VCaP (cell line): ENCODE measurements around the gene SLC5A12.

Experiments used
- H3K27ac ChIP-seq: fragments of 450-650 bp; 2 replicates; pipeline ENCODE4 v1.5.1; 2017
- CTCF ChIP-seq: fragments of 450-650 bp; conservative IDR thresholded peaks from 2 replicates; pipeline ENCODE4 v1.5.1; 2017; ENCODE audit warnings: mild to moderate bottlenecking, moderate library complexity

The SLC5A12 gene

GRCh38 chr11:26706181-26706580 is 15.7 kb downstream of the SLC5A12 start:
- no peak for TF ChIP-seq CTCF
- H3K27ac ChIP-seq: no peak overlapping the region

- no peak overlapping the region for H3K27ac ChIP-seq
- TF ChIP-seq CTCF: no peak
These were observed 17.6 kb downstream of the SLC5A12 start for GRCh38 chr11:26704249-26704648.

GRCh38 chr11:26703411-26704191 is 18.3 kb downstream of the SLC5A12 start:
- H3K27ac ChIP-seq: no peak overlapping the region
- TF ChIP-seq CTCF: no peak

GRCh38 chr11:26702406-26702805 is 19.5 kb downstream of the SLC5A12 start:
- TF ChIP-seq CTCF: no peak
- H3K27ac ChIP-seq: no peak overlapping the region

- no peak for TF ChIP-seq CTCF
- H3K27ac ChIP-seq: no peak overlapping the region
These were observed 21.2 kb downstream of the SLC5A12 start for GRCh38 chr11:26700574-26701235.

GRCh38 chr11:26698224-26698623 is 23.6 kb downstream of the SLC5A12 start:
- H3K27ac ChIP-seq: no peak overlapping the region
- TF ChIP-seq CTCF: no peak

- H3K27ac ChIP-seq: no peak overlapping the region
- no peak for TF ChIP-seq CTCF
These were observed 25.5 kb downstream of the SLC5A12 start for GRCh38 chr11:26696330-26696729.
